ENCODE measurements around the gene EIF1AX.

DNA sequence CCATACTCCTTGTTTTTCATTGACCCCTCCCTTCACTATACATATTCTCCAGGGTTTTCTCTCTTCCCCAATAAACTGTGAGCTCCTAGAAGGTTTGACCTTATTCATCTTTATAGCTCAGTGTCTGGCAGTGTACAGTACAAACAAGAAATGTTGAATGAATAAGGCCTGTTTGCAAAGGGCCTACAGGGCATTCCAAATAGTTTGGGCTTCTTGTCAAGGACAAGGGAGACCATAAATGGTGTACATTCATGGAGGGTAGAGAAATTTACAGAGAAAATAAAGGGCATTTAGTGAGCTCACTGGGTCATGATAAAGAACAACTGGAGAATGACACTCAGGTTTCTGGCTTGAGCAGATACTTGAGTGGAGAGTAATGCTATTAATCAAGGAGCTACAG, 47.5 kb upstream of the EIF1AX start:
- TF ChIP-seq, protein P1, sequence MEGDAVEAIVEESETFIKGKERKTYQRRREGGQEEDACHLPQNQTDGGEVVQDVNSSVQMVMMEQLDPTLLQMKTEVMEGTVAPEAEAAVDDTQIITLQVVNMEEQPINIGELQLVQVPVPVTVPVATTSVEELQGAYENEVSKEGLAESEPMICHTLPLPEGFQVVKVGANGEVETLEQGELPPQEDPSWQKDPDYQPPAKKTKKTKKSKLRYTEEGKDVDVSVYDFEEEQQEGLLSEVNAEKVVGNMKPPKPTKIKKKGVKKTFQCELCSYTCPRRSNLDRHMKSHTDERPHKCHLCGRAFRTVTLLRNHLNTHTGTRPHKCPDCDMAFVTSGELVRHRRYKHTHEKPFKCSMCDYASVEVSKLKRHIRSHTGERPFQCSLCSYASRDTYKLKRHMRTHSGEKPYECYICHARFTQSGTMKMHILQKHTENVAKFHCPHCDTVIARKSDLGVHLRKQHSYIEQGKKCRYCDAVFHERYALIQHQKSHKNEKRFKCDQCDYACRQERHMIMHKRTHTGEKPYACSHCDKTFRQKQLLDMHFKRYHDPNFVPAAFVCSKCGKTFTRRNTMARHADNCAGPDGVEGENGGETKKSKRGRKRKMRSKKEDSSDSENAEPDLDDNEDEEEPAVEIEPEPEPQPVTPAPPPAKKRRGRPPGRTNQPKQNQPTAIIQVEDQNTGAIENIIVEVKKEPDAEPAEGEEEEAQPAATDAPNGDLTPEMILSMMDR (IDR thresholded peaks at IDR 0.05; ENCODE audit: low read depth, low read length) = no peak
- TF ChIP-seq POLR2A (IDR thresholded peaks at IDR 0.05; ENCODE audit: extremely low read depth, insufficient read length) = no peak
